GM21825 (cell line): ENCODE data around the gene COX17.

Experiments used
- ATAC-seq: cut with Tn5 transposase; IDR thresholded peaks from one replicate; pipeline ENCODE4 v1.9.1; 2021; ENCODE audit warnings: mild to moderate bottlenecking, moderate library complexity; ENCODE audit not compliant: unreplicated experiment

COX17 gene

DNA sequence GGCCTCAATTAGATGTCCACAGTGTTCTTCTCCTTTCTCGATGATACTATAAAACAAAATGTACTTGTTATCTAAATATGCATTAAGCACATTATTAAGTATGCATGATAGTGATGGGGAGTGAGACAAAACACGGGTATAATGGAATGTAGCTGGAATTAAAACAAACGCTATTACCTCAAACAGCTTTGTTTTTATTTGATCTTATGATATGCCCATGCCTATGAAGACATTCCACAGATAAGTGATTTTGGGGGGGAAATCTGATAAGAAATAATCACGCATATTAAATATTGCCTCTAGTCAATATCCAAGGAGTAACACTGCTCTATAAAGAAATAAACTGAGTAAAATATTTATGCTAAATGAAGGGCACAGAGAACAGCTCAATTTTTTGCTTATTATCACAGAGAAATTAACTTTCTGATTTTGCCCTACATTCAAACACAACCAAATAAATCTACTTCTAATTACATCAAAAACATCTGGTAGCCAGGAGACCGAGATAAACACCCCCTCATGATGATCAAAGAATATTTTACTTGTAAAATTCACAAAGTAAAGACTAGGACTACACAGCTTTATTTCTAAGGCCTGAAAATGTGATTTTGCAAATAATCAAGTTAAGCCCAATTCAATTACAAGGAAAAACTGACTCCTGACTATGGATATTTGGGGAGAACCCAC, 1.9 kb downstream of the COX17 start:
- no peak for ATAC-seq

DNA sequence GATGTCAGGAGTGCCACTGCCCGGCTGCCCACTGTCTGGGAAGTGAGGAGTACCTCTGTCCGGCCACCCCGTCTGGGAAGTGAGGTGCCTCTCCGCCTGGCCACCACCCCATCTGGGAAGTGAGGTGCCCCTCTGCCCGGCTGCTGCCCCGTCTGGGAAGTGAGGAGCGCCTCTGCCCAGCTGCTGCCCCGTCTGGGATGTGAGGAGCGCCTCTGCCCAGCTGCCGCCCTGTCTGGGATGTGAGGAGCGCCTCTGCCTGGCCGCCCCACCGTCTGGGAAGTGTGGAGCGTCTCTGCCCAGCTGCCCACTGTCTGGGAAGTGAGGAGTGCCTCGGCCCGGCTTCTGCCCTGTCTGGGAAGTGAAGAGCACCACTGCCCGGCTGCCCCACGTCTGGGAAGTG, 3.3 kb downstream of the COX17 start:
- no peak for ATAC-seq

DNA sequence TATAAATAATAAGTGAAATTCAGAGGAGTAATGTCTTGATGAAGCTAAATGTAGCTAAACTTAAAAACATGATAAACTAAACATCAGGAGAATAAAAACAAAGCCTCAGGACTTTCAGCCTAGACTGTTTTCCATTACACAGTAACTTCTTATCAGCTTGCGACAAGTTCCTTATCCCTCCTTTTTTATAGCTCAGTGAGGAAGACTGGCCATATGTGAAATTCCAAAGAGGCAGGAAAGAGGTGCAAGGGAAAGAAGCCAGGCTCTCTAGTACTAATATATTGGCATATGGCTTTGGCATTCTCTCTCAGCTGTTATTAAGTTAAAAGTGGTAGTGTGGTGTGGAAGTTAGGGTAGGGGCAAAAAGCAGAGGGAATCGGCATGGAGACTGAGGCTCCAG, 4.4 kb downstream of the COX17 start:
- ATAC-seq = no peak

DNA sequence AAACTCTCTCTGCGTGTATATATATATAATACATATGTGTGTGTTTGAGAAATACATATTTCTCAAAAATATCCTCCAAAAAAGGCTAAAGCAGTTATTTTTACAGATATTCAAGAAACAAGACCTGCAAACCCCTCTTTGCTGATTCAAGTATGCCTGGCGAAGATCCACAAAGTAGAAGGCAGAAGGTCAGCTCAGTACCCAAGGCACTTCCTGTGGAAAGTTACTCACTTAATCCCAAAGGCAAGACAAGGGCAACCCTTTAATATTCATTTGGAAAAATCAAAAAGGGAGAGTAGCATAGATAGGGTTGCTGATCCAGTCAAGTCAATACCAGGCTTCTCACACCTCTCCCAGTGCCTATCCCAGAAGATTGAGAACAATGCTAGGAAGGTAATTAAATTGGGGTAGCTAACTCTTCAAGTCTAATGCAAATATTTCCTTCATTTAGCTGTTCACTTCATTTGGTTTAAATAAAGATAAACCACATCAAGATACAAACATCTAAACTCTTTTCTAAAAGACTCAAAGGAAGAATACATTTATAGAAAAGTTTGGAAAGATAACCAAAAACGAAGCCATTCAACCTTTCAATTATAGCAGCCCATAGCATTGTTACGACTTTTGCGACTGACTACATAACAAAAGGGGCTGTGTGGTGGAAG, 7.2 kb downstream of the COX17 start:
- ATAC-seq = no peak

DNA sequence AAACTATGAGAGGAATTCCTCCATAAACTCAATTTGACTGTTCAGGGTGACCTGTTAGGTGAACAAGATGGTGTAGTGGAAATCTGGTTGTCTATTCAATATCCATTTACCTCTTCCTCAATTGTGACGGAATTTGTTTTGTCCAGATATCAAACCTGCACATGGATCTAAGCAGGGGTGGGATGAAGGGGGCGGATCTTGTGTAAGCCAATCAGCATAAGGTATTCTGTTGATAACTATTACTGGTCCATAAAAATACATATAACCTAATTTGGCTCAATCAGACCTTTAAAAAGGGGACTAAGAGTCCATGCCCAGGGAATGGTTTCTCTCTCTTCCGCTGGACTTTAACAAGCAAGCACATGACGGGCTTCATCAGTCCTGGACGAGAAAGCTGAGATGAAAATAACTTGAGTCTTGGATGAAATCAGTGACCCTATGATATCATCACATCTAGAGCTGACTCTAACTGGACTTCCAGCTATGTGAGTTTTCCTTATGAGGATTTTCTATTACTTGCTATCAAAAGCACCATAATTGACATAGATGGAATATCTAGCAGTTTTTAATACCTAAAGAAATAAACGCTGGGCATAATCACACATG, 11.1 kb downstream of the COX17 start:
- no peak for ATAC-seq

DNA sequence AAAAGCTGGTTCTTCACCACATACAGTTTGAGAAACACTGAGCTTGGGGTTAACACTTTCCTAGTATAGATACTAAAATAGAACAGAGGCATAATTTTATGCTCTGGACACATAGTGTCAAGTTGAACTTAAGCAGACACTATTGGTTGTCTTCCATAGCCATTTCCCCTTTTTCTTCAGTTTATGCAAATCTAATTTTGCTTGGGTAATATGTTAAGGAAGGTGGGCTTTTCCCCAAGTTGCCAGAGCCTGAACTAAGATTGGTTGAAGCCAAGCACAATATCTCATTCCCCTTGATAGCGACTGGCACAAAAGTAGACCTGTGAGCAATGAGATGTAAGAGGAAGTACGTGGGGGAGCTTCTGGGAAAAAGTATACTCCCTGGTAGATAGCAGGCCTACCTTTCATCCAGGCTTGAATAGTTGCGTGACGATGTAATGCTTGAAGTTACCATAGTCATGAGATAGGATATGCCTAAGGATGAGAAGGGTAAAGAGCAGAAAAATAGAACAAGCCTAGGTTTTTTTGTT, 12.3 kb downstream of the COX17 start:
- ATAC-seq = no peak

DNA sequence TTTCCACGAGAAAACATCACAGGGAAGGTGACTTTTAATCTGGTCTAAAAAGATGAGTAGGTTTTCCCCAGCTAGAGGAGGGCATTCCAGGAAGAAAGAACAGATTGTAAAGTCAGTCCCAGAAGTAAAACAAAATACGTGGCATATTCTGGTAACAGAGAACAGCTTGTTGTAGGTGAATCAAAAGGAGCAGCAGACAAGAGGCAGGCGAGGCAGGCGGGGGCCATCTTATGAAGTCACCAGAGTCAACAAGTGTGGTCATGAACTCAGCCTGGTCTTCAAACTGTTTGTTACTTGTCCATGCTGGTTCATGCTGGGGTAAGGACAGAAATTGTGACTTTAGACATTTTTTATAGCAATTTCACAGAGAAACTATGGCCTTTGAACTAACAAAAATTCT, 12.8 kb downstream of the COX17 start:
- ATAC-seq = no peak

DNA sequence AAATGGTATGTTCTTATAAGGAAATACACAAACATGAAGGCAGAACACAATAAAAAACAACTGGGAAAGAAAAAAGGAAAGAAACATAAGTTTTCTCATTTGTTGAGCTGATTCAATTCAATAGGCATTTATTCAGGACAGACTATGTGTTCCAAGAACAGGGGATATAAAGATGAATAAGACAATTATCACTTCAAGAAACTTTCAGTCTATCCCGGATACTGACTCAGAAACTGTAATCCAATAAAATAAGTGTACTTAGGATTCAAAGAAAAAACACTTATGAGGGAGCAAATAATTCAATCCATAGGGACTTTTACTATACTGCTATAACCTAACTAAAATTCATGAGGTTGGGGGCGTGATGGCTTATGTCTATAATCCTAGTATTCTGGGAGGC, 13.3 kb downstream of the COX17 start:
- no peak for ATAC-seq

DNA sequence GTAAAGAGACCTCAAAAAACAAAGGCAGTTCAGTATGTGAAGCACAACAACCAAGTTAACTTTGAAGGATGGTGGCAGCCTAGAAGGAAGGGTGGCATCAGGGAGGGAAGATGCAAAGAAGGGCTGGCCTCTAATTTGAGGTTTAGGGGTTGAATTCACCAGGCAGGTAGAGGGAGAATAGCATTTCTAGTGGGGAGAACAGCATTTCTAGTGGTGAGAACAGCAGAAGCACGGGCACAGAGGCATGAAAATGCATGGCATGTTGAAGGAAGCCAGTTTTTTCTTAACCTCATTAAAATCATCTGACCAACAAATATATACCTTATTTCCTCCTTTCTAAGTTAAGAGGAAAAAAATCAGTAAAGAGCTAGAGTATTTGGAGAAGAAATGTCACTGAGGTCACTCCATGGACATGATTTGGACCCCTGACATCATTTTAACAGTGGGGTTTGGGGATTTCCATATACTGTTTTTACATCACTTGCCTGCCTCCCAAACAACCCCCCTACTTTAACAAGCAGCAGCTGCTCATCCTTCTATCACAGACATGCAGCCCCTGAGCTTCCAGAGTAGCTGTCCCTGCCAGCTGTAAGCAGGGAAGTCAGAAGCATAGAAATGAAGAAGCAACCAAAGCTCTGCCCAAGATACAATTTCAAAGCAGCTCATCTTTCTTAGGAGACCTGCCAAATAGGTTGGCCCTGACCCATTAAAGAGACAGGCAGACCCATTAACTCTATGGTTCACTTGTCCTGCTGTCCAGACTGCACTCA, 14.4 kb downstream of the COX17 start:
- no peak for ATAC-seq

DNA sequence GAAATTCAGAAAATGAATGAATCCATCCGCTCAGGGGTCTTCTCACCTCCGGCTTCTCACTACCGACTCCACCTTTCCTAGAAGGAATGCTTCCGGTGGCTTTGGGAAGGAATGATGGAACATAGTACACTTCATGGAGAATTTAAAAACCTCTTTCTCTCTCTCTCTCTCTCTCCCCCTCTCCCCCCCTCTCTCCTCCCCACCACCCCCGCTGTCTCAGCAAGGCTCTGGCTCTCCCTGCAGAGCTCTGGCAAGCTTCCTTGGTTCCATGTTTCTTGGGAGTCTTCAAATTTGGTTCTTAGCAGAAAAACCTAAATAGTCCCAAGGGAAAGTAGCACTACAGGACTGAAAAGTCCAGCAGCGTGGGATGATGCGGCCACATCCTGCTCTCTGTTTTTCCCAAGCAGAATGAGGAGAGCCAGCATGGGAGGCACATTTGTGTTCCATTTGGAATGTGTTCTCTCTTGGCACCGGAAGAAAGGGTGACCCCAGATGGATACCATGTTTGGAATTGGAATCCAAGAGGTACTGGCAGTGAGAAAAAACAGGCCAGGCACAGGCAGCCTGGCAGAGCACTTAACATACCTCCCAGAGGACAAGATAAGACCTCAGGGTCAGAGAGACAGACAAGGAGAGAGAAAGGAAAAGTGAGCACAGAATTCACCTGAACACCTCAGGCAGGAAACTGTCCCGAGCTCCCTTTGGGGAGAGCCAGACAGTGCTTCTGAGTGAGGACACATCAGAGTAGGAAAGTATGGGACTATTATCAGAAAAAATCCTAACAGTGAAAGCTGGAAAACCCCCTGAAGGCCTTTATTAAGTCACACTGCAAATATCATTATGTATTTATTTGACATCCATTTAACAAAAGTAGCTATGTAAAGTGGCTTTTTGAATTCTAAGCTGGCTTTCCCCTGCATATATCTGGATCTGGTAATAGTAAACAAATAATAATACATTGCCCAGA, 16.4 kb downstream of the COX17 start, which contains the start of gene POPDC2:
Gene POPDC2 (minus strand): TSS at position 116 of the 967 bp plus-strand sequence. CDS start 166 bp downstream, outside the sequence.
- no peak for ATAC-seq

DNA sequence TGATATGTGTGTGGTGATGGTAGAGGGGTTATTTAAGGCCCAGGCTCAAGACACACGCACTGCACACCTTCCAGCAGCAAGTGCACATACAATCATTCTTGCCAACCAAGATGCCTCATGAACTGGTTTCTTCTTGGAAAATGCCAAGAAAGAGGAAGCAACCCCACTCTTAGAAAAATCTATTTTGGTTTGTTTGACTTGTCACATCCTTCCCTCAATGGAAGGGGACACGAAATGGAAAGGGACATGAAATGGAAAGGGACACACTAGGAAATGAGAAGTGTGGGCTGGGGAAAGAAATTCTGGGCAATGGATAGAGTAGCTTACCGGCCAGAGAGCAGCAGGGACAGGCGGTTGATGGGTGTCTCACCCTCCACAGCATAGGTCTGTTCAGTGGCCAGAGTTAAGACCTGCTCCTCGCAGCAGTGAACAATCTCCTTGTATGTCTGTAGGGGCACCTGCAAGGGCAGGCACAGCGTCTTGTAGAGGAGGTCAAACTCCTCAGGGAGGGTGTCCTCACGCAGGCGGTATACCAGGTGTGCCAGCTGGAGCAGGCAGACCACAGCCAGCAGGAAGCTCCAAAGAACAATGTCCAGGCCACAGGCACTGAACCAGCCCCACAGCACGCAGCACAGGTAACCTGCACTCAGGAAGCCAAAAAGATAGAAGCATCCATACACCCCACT, 17.5 kb downstream of the COX17 start:
- no peak for ATAC-seq

DNA sequence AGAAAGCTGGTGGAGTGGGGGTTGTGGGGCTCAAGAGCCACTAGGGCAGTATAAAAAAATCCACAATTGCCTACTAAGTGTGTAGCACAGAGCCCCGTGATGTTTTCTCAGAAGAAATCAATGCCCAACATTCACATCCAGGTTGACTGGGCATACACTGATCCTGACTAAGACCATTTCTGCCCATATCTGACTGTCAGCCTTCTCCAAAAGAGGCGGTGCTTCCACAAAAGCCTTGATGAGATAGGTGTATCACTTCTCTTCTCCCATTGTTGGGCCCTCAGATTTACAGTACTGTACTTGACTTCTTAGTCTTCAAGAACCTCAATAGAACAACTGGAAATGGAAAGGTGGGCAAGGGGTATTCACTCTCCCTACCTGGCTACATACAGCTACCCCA, 18.2 kb downstream of the COX17 start:
- ATAC-seq = no peak

DNA sequence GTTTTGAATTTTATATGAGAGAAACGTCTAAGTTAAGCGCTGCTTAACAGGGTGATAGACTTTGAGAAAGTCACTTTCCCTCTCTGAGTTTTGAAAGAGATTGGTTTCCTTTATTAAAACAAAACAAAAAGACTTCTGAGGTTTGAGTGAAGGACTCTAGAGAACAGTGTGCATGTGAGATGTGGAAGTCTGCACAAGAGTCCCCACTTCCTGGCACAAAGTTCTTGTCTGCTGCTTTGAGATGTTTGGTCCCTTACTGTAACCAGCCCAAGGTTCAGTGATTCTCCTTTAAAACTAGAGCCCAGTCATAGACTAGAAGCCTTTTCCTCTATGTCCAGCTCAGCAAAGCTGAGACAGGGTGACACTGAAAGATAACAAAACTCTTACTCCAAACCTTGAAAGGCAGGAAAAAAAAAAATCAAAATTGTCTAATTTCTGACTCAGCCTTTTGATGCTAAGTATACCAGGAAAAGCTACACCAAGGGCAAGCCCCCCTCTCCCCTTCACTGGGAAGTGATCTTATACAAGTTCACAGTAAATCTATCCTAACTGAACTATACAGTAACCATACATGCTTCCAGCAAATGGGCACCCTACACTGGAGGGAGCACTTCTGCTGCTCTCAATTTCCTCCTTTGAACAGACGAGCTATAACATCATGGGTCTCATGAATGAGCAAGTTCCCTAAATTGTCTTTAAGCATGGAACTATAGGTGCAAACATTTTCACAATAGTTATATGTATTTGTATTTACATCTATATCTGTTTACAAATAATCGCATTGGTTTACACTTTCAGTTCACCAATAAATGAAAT, 19.1 kb downstream of the COX17 start:
- ATAC-seq = no peak

DNA sequence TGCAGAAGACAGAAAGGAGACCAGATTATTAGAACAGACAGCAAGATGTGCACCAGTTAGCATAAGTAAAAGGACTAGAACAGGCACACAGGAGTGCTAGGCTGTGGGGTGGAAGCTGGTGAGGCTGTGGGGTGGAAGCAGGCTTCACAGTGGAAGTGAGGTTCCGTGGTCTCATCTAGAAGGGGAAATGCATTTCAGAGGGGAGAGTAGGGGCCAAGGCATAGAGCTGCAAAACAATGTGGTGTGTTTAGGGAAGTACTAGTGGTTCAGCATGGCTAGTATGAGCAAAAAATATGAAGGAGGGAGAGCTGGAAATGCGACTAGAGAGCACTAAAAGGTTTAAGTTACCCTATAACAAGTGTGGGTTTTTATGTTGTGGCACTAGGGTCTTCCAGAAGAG, 23.3 kb downstream of the COX17 start:
- no peak for ATAC-seq

DNA sequence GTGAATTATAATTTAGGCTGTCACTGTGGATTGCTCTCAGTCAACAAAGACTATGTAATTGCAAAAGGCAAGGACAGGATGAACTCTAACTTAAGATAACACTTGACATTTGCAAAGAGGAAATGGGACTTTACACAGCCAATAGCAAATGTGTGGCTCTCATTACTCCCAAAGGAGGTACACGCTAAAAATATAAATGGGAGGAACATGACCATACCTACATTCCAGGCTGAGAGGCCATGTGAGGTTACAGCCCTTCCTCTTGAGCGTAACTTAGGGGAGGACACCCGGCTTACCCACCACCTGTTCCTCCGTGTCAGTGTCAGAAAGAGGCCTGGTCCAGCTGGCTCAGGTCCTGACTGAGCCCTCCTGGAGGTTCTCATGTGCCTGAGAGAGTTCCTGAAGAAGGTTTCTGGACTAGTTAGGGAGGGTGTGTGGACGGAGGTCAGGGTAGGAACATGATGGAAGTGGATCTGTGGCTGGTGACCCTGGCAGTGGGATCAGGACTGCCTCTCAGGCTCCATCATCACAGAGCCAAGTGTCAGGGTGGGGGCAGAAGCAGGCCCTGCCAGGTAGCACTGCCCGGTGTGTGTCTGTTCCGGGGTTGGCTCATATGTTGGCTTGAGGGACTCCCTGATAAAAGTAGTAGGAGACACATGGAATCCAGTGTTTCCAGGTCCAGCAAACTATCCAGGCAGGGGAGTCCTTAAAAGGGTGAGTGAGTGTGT, 24.7 kb downstream of the COX17 start:
- no peak for ATAC-seq

DNA sequence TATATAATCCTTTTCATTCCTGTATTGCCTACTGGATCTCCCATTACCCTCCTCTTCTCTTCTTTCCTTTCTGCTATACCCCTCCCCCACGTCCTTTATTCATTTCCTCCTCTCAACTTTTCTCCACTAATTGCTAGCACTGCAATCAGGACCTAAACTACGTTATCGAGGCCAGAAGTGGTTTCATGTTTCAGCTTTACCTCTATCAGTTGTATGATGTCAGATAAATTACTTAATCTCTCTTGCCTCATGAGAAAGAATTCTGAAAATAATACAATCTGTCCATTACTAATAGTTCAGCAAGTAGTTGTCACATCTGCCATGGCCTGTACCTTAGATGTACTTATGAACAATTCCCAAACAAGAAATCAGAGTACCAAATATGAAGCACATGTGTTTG, 27.4 kb downstream of the COX17 start:
- ATAC-seq = no peak

DNA sequence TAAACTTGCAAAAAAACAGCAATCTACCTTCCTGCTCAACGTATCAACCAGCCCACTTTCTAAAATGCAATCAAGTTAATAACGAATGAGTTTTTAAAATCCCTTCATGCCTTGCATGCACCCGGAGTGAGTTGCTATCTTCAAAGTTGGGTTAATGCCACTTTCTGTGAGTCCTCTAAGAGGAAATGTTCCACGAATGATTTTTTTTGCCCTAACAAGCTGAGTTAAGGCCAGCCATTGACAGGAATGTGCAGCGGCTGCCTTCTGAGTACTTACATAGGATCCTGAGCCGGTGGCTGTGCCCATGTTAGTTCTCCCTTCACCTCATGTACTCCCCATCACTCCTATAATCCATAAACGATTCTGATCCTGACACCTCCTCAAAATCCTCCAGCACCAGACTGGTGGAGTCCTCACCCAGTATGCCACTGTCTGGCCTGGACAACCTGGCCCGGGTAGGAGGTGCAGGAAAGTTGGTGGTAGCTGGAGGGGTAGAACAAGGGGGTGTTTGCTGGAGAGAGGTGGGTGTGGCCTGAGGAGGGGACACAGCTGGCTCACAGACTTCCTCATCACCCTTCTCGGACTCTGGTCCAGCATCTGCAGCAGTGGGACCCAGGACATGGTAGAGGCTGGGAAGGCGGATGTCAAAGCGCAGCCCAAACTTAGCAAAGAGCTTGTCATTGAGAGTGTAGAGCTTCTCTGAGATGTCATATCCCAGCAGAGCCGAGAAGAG, 29.2 kb downstream of the COX17 start:
- ATAC-seq = no peak
